GM18517 (cell line): ENCODE data around the gene SMIM33.
"Not testable (repeated sequence)": the region's sequence is repeated elsewhere in the genome, so short reads cannot be mapped to it uniquely, and the experiment has no call there.

Experiments
- ATAC-seq: cut with Tn5 transposase; IDR thresholded peaks from one replicate; pipeline ENCODE4 v1.9.1; 2021; ENCODE audit warnings: mild to moderate bottlenecking, moderate library complexity; ENCODE audit not compliant: unreplicated experiment

Gene SMIM33

DNA sequence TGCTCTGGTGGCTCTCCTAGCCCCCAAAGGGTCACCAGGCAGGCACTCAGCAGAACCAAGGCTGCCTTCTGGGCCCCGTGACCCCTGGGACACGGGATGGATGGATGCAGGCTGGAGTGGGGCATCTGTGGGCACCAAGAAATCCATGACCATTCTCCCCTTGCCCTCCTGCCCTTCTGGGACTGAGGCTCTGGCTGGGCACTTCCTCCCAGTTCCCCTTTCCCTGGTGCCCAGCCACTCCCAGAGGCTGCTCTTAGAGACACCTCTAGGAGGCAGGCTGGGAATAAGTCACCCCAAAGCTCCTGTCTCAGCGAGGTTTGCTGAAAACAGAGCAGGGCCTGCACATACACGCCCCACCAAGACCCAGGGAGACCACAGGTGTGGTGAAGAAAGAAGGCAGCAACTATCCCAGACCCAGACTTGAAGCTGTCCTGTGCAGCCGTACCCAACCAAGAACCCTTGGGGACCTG, 10.8 kb downstream of the SMIM33 start:
- no peak for ATAC-seq

DNA sequence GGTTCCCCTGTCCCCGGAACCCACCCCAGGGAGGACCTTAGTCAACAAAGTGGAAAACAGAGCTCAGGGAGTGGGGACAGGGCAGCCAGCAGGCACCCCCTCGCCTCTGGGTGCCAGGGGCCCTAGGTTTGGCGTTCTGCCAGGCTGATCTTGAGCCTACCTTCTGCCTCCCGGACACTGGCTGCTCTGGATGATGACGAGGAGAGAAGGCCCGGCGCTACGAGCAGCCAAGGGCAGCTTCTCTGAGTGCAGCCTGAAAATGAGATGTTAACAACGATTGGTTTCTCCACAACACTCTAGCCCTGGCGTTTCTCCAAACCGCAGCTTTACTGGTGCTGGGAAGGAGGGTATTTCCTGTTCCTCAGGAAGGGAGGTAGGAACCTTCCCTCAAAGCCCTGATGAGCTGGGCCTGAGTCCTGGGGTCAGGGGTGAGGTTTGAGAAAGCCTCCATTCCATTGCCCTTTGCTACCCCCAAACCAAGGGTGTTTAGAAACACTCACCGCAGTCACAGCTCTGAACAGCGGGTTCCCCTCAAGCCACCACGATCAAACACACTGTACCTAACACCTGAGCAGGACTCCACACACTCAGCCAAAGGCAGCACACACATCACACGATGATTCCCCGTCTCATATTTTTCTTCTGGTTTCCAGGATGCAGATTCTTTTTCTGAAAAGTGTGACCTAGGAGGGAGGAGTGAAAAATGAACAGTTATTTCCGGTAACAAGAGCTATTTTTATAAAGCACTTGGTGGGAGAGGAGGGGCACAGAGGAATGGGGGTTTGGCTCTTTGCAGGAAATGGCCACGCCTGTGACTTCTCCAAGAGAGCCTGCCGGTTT, 11.5 kb downstream of the SMIM33 start, which contains the start of gene STING1:
Gene STING1, minus strand, starts transcription at position 709 of the 840 bp plus-strand sequence. CDS start 1,054 bp downstream, outside the sequence.
- ATAC-seq: no peak

DNA sequence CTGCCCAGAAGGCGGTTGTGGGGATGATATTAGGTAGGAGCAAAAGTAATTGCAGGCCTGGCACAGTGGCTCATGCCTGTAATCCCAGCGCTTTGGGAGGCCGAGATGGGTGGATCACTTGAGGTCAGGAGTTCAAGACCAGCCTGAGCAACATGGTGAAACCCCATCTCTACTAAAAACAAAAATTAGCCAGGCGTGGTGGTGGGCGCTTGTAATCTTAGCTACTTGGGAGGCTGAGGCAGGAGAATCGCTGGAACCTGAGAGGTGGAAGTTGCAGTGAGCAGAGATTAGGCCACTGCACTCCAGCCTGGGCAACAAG, 12.0 kb downstream of the SMIM33 start:
- not testable (repeated sequence) for ATAC-seq

DNA sequence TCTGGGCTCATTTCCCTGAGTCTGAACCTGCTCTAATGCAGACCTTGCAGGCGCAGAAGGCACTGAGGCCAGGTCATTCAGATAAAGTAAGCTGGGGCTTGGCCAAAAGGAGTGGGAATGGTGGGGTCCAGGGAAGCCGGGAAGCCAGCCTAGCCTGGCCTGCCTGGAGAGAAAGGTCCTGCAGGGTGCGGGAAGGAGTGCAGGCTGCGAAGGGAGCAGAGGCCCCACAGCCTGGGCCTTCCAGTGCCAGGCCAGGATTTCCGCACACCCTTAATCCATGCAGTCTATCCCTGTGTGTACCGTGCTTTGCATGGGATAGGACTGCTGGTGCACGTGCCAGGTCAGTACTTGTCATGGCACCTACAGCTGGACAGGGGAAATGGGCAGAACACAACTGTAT, 15.4 kb downstream of the SMIM33 start:
- ATAC-seq: no peak

DNA sequence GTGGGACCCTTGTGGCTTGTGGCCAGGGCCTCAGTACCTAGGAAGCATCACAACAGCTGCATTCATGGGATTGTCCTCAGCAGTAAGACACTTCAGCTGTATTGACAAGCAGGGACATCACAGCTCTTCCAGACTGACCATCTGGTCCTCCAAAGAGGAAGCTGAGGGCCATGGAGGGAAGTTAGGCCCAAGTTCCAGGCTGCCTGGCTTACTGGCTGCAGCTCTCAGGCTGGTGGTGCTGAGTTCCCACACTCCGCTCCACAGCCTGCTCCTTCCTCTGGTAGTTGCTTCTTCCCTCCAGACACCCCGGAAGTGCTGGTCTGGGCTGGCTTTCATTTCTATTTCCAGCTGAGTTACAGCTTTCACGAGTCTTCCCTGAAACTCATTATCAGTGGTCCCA, 17.5 kb downstream of the SMIM33 start:
- no peak for ATAC-seq

DNA sequence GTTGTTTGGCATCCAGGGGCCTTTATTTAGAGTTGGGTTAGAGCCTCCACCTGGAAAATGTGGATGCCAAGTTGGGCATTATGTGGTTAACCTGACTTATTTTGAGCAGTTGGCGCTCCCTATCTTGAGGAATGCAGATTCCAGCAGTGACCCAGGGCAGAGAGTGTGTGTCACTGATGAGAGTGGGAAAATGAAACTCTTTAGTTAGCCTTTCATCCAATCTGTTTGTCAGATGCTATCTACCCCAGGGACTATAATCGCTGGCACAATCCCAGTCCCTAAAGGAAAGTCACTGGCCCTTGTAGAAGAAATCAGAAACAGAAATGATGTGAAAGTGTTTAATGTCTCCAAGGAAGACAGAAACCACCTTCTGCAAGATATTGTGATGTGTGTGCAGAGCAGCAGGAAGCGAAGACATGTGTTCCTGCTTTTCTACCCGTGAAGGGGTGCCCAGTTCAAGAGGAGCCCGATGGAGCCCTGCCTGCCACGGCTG, 21.9 kb downstream of the SMIM33 start:
- no peak for ATAC-seq

DNA sequence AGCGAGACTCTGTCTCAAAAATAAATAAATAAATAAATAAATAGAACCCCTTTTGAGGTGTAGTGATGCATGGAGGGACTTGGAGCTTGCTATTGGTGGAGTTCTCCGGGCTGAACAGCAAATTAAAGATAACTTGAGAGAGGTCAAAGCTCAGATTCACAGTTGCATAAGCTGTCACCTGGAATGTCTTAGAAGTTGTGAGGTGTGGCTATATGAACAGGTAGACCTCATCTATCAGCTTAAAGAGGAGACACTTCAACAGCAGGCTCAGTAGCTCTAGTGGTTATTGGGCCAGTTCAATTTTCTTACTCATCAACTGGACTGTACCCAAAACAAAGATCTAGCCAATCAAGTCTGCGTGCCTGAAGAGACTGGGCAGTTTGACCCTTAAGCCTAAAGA, 23.5 kb downstream of the SMIM33 start:
- ATAC-seq: no peak

DNA sequence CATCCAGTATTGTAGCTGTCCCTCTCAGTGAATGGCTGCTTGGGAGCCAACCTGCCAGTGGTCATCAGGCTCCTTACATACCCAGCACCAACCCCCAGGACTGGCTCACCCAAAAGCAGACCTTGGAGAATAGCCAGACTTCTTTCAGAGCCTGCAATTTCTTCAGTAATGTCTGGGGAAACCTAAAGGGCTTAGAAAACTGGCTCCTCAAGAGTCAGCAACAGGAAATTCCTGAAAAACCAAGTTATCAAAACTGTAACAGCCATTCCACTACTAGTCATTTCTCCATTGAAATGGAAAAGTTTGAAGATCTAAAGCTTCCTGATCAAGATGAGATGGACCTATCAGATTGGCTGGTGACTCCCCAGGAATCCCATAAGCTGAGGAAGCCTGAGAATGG, 24.0 kb downstream of the SMIM33 start:
- ATAC-seq: no peak

DNA sequence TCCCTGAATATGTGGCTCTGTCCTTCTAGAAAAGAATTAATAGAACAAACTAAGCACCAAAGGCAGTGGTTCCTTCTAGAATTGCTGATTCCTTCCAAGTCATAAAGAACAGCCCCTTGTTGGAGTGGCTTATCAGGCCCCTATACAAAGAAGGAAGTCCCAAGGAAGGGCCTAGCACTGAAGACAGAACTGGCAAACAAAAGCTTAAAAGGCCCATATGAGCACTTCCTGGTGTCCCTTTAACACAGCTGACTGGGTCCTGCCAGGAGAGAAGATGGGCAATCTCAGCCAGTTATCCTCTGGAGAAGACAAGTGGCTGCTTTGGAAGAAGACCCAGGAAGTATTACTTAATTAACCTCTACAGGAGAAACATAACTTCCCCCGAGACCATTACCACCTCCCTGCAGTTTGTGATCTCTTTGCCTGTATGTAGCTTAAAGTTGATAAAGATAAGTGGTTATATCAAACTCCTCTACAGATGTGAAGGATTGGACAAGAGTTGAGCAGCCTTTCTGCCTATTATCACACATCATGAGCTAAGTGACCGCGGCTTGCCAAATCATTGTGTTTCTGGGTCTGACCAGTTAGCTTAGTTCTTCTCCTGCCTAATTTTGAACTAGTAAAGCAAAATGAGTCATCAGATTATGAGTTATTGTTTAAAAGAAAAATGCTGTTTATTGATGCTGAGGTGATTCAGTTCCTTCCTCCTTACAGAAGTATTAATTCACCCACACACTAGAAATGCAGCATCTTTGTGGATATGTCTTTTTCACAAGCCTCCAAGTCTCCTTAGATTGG, 25.0 kb downstream of the SMIM33 start:
- no peak for ATAC-seq

DNA sequence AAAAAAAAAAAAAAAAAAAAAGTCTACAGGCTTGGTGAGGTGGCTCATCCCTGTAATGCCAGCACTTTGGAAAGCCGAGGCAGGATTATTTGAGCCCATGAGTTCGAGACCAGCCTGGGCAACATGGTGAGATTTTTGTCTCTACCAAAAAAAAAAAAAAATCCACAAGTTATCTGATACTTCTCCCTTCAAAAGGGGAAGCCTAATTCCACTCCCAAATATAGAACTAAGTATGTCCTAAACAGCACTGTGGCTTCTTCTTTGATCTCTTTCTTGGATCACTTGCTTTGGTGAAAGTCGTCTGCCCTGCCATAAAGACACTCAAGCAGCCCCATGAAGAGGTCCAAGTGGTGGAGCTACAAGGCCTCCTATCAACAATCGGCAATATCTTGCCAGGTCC, 30.6 kb downstream of the SMIM33 start:
- no peak for ATAC-seq

DNA sequence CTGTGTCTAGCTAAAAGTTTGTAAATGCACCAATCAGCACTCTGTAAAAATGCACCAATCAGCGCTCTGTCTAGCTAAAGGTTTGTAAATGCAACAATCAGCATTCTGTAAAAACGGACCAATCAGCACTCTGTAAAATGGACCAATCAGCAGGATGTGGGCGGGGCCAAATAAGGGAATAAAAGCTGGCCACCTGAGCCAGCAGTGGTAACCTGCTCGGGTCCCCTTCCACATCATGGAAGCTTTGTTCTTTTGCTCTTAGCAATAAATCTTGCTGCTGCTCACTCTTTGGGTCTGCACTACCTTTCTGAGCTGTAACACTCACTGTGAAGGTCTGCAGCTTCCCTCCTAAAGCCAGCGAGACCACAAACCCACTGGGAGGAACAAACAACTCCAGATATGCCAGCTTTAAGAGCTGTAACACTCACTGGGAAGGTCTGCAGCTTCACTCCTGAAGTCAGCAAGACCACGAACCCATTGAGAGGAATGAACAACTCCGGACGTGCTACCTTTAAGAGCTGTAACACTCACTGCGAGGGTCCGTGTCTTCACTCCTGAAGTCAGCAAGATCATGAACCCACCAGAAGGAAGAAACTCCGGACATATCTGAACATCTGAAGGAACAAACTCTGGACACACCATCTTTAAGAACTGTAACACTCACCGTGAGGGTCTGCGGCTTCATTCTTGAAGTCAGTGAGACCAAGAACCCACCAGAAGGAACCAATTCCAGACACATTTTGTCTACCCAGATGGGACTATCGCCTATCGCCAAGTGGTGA, 32.4 kb downstream of the SMIM33 start:
- ATAC-seq: not testable (repeated sequence)

DNA sequence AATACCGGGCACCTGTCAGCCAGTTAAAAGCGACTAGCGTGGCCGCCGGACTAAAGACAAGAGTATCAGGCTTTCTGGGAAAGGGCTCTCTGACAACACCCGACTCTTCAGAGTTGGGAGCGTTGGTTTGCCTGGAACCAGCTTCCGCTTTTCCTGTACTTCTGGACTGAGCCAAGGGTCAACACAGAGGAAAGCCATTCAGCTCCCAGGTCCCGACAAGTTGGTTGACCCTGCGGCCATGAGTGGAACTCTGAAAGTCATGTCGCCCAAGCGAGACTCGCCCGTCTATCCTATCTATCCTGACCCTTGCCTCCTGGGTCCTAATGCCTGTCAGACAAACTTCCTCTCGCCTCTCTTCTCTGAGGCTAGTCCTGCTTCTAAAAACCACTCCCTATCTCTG, 33.1 kb downstream of the SMIM33 start:
- not testable (repeated sequence) for ATAC-seq

DNA sequence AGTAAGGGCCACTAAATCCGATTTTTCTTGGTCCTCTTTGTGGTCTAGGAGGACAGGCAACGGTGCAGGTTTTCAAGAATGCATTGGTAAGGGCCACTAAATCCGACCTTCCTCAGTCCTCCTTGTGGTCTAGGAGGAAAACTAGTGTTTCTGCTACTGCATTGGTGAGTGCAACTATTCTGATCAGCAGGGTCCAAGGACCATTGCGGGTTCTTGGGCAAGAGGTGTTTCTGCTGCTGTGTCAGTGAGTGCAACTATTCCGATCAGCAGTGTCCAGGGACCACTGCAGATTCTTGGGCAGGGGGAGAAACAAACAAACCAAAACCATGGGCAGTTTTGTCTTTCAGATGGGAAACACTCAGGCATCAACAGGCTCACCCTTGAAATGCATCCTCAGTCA, 33.9 kb downstream of the SMIM33 start:
- not testable (repeated sequence) for ATAC-seq

DNA sequence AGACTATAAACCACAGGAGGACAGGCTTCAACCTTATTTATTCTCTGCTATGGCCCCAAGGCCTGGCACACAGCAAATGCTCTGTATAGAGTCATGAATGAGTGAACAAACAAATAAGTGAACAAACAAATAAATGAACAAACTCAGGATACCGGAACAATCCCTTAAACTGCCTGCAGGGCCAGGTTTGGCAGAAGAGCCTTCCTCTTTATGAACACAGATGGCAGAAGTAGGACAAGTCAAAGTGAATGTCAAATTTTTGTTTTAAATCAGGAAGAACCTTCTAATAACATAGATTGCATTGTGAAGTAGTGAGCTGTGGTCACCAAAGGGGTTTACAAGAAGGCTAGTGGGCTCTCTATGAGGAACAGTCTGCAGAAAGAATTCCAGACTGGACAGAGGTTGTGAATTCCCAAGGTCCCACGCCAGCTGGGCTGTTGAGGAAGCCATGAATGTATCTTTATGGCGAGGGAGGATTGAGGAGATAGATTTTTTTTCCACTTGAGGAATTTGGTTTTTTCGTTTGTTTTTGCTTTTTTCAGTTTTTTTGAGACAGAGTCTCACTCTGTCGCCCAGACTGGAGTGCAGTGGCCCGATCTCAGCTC, 42.1 kb downstream of the SMIM33 start:
- ATAC-seq: no peak

DNA sequence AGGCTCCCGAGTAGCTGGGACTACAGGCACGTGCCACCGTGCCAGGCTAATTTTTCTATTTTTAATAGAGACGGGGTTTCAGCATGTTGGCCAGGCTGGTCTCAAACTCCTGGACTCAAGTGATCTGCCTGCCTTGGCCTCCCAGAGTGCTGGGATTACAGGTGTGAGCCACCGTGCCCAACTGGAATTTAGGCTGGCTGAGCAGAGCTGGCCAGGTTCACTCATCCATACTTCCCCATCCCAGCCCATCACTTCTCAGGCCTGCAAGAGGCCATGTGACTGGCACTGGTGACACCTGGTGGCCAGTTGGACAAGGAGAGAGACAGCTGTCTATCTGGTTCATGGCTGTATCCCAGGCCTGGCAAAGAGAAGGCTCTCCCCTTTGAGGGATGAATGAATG, 42.6 kb downstream of the SMIM33 start:
- peak; percentile 49 for ATAC-seq

DNA sequence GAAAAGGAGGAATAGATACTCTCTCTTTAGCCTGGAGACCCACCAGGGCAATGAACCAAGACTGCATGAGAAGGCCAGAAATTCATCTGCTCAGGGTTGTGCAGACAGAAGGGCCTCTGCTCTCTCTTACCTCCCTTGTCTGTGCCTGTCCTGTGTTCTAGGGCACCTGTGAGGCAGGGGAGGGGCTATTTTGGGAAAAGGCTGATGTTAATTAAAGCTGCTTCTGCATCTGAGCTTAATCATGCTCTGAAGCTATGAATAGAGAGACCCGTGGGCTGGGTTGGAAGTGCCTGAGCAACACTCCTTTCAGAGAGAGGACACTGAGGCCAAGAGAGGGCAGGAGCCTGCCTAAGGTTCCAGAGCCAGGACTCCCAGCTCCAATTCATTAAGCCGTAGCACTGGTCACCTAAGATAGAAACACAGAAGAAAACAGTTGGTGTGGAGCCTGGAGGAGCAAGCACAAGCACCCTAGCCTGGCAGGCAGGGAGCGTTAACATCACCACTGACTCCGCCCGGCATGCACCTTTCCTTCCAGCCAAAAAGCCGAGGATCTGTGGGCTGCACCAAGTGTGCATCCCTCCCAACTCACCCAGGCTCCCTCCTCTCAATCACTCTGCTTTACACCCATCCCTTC, 43.2 kb downstream of the SMIM33 start:
- no peak for ATAC-seq

DNA sequence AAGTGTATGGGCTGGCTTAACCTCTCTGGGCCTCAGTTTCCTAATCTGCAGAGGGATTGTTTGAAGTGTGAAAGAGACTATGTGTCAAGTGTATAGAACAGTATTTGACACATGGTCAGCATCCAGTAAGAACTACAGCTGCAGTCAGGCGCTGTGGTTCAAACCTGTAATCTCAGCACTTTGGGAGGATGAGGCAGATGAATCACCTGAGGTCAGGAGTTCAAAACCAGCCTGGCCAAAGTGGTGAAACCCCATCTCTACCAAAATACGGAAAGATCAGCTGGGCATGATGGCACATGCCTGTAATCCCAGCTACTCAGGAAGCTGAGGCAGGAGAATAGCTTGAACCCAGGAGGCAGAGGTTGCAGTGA, 43.7 kb downstream of the SMIM33 start:
- no peak for ATAC-seq

DNA sequence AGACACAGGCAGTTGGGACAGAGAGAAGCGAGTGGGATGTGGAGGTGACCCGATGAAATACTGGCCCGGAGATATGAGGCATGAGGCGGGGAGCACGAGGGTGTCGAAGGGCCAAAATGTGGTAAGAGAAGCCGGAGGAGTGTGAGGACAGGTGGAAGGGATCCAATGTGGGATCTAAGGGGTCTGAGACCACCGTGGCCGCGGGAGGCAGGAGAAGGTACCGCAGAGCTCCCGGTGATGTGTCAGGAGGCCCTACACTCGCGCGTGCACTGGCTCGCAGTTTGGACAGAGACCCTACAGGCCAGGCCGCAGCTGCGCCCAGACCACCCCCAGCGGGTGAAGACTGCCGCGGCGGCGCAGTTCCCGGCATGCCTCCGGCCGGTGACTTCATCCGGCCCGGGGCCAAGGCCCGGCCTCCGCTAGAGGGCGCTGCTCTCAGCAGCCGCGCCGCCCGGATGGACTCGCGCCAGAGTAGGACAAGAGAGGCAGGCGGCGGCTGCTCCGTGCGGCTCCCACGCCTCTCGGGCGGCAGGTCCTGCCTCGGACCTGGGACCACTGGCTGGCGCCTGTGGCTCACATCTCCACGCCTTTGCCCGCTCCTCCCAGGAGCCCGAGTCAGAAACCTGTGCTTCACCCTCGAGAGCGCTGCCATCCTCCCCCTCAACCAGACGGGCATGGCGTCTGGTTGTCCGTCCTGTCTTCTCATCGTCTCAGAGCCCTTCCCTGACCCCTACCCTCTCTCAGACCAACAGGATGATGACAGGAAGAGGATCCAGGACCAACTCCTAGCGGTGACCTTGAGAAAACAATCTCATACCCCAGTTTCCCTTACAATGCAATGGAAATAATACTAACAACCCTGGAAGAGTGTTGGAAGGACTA, 47.1 kb downstream of the SMIM33 start:
- ATAC-seq: peak; percentile 85
